Embryonic facial prominence (tissue), 1 donor: ENCODE results near the gene ATP11A.
A peak's percentile ranks its signal among the peaks of the same experiment; 100 is the strongest.
"Not testable (repeated sequence)": the region's sequence is repeated elsewhere in the genome, so short reads cannot be mapped to it uniquely, and the experiment has no call there.

Experiments
- DNase-seq: peaks from one replicate; pipeline ENCODE4 v3.0.0-alpha.2; 2016; ENCODE audit errors: extremely low spot score

The ATP11A gene

GRCh38 chr13:112775791-112776279 is 86.0 kb downstream of the ATP11A start:
- no peak for DNase-seq

DNA sequence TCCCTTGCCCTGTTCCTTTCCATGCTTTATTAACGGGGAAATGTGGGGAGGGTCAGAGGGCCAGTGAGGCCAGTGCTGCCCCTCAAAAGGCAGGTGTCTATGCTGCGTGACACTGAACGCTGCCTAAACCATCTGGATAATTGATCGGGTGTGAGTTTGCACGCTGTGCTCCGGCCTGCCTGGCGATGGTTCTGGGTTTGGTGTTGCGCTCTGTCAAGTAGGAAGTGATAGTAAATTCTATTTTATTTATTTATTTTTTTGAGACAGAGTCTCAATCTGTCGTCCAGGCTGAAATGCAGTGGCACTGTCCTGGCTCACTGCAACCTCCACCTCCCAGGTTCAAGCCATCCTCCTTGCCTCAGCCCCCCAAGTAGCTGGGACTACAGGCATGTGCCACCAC is 86.5 kb downstream of the ATP11A start:
- no peak for DNase-seq

- DNase-seq: no peak
Measured at GRCh38 chr13:112776971-112777370, 87.1 kb downstream of the ATP11A start.

GRCh38 chr13:112777637-112778406 is 88.0 kb downstream of the ATP11A start:
- DNase-seq: no peak

DNA sequence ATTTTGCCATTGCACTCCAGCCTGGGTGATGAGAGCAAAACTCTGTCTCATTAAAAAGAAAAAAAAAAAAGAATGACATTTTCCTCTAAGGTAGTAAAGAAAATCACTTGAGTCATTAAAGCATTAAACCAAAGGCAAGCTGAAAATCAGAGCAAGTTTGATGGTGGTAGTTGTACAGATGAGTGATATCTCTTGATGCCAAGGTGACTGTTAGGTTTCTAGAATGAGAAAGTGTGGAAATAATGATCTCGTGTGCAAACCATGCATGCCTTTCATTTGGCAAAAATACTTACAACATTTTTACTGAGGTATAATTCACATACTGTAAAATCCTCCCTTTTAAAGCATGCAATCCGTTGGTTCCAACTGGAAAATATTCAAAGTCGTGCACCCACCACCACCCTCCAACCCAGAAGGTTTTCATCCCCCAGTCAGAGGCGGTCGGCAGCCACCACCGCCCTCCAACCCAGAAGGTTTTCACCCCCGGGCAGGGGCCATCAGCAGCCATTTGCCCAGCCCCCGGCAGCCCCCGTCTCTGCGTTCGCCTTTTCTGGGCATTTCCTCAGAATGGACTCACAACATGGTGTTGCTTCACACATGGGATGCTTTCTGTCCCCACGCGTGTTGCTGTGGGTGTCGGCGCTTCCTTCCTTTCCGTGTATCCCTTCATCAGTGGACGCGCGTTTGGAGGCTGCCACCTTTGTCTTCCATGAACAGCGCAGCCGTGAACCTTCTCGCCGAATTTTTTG is 90.2 kb downstream of the ATP11A start:
- DNase-seq: no peak

DNA sequence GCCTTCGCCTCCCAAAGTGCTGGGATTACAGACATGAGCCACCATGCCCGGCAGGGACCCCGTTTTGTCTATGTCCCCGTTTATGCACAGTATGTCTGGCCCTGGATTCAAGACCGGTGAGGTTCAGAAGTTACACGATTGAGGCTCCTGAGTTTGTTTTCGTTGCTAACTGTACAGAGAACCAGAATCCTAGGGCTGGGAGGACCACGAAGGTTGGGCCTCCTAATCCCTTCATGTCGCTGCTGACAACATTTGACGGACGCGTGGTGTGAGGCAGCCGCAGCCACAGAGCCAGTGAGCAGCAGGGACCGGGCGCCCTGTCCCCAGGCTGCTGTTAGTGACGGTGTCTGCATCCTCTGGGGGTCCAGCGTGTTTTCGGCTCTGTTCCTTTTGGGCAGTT is 91.4 kb downstream of the ATP11A start:
- DNase-seq: no peak

- DNase-seq: no peak
Measured at GRCh38 chr13:112781881-112782361, 92.1 kb downstream of the ATP11A start.

- DNase-seq: no peak
Measured at GRCh38 chr13:112782429-112783010, 92.7 kb downstream of the ATP11A start.

- DNase-seq: no peak
Measured at GRCh38 chr13:112783135-112783977, 93.5 kb downstream of the ATP11A start.

DNA sequence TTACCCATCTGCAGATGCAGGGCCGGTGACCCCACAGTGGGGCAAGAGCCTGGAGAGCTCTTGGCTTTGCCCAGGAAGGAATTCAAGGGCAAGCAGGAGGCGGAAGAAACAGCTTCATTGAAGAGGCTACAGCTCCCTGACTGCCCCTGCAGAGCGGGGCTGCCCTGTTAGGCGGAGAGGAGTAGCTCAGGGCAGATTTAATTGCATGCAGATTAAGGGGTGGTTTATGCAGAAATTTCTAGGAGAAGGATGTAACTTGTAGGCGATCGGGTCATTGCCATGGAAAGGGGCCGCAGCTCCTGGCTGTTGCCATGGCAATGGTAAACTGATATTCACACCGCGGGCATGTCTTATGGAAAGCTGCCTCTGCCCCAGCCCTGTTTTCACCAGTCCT is 94.1 kb downstream of the ATP11A start:
- DNase-seq: peak; percentile 19

- no peak for DNase-seq
Measured at GRCh38 chr13:112784811-112785482, 95.1 kb downstream of the ATP11A start.

- no peak for DNase-seq
Measured at GRCh38 chr13:112785483-112785856, 95.6 kb downstream of the ATP11A start.

DNA sequence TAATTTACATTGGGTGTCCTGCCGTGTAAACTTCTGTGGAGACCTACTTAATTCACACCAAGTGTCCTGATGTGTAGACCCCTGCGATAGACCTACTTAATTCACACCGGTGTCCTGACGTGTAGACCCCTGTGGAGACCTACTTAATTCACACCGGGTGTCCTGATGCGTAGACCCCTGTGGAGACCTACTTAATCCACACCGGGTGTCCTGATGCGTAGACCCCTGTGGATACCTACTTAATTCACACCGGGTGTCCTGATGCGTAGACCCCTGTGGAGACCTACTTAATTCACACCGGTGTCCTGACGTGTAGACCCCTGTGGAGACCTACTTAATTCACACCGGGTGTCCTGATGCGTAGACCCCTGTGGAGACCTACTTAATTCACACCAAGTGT is 97.0 kb downstream of the ATP11A start:
- DNase-seq: not testable (repeated sequence)

DNA sequence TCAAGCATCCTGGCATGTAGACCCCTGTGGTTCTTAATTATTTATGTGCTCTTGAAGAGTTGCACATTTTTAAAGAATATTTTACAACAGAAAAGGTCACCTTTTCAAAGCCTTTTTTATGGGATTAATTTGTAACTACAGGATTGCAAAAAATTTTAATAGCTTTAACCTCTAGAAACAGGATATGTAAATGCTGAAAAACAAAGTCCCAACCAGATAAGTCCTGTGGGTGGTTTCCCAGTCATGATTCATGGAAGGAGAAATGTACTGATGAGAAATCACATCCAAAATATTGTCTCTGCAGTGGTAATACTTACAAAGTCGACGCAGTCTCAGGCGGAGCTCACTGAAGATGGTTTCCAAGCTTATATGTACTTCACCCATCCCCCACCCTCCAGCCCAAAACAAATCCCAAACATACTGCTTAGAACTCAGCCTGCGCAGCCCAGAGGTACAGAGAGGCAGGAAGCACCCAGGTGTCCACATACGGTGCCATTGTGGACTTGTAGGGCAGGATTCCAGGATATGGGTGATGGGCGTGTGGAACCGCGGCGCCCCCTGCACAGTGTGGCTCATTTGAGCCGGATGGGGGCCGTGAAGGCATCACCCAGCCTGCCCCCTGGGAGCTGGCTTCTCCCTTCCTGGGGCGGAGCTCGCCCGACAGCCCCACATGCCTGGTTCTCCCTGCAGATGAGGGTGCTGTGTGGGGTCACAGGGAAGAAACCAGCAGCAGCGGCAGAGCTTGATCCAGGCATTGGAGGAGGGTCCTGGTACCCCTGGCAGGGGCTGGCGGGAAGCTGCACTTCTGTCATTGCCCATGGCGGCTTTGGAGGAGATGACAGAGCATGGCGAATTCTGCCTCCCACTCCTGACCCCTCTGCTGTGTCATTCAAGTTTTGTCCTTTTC is 101.2 kb downstream of the ATP11A start:
- DNase-seq: no peak

GRCh38 chr13:112791663-112792440 is 102.0 kb downstream of the ATP11A start:
- DNase-seq: no peak

DNA sequence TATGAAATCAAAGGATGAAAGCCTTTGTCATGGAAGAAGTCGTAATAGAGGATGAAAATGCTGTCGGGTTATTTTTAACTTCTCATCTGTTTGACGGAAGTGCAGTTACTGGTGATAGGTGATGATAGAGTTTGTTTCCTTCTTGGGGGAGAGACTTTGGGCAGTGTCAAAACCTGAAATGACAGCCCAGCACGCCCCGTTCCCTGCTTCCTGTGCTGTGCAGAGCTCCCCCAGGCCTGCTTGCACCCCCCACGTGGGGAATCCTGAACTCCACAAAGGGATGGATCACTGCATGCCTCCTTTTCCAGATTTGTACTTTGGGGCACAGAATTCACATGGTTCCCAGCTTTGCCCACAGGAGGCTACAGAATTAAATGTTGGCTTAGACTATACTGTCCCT is 102.7 kb downstream of the ATP11A start:
- no peak for DNase-seq

GRCh38 chr13:112793545-112794445 is 104.0 kb downstream of the ATP11A start:
- DNase-seq: no peak

DNA sequence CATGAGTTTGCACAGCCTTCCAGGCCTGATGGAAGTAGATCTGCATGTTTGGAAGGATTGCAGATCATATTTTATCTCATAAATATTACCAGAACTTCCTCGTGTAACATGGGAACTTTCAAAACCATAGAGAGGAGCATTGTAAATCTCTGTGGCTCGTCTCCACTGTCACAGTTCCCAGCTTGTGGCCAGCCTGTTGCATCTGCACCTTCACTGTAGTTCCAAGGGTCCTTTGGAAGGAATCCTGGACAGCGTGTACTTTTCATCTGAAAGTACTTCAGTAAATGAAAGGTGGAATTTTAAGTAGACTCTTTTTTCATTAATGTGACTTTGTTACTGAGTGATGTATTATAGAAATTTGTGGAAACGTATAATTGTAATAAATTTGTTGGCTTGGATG is 105.4 kb downstream of the ATP11A start:
- DNase-seq: no peak
